NAMALWA (cell line): Measurements from ENCODE around the gene UBAC2.
"Not testable (repeated sequence)": the region's sequence is repeated elsewhere in the genome, so short reads cannot be mapped to it uniquely, and the experiment has no call there.

Experiments
- DNase-seq: peaks from one replicate; pipeline ENCODE4 v3.0.0-alpha.2; 2015; ENCODE audit warnings: low spot score

UBAC2 gene

DNA sequence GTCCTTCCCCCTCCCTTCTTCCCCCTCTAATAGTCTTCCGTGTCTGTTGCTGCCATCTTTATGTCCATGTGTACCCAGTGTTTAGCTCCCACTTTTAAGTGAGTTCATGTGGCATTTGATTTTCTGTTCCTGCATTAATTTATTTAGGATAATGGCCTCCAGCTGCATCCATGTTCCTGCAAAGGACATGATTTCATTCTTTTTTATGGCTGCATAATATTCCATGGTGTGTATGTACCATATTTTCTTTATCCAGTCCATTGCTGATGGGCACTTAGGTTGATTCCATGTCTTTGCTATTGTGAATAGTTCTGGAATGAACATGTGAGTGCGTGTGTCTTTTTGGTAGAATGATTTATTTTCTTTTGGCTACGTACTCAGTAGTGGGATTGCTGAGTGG, 48.5 kb downstream of the UBAC2 start:
- not testable (repeated sequence) for DNase-seq

DNA sequence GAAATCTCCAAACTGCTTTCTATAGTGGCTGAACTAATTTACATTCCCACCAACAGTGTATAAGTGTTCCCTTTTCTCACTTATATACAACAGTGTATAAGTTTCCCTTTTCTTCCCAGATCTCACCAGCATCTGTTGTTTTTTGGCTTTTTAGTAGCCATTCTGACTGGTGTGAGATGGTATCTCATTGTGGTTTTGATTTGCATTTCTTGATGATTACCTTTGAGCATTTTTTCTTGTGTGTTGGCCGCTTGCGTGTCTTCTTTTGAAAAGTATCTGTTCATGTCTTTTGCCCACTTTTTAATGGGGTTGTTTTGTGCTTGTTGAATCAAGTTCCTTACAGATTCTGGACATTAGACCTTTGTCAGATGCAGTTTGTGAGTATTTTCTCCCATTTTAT, 49.0 kb downstream of the UBAC2 start:
- not testable (repeated sequence) for DNase-seq

DNA sequence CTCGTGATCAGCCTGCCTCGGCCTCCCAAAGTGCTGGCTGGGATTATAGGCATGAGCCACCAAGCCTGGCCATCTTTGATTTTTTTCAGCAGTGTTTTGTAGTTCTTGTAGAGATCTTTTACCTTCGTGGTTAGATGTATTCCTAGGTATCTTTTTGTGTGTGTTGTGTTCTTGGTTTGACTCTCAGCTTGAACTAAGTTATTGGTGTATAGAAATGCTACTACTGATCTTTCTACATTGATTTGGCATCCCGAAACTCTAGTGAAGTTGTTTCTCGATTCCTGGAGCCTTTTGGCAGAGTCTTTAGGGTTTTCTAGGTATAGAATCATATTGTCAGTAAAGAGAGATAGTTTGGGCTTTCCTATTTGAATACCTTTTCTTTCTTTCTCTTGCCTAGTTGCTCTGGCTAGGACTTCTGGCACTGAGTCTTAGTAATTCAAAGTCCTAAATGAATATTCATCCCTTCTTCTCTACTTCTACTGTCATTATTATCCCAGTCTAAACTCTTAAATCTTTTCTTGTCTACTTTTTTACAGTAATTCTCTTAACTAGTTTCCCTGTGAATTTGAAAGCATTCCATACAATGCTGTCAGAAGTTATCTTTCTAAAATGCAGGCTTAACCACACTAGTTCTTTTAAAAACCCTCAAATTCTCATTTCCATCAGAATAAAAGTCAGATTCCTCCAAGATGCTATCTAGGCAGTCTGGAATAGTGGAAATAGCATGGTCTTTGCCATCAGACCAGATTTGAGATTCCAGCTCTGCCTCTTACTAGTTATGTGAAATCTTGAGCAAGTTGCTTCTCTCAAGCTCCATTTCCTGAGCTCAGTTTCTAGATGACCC, 50.5 kb downstream of the UBAC2 start:
- DNase-seq: no peak

DNA sequence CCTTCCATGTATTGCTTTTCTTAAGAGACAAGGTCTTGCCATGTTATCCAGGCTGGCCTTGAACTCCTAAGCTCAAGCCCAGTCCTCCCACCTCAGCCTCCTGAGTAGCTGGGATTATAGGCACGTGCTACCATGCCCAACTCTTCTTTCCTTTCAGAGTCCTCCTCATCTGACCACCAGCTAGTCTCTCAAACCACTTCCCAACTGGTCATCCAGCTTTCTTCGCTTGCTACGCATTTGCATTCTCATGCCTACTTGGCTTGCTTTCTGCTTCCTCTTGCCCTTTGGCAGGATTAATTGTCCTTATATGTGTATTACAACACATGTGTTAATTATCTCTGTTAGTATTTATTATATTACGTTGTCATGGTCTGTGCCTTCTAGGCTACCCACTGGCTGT, 51.3 kb downstream of the UBAC2 start:
- DNase-seq: no peak

DNA sequence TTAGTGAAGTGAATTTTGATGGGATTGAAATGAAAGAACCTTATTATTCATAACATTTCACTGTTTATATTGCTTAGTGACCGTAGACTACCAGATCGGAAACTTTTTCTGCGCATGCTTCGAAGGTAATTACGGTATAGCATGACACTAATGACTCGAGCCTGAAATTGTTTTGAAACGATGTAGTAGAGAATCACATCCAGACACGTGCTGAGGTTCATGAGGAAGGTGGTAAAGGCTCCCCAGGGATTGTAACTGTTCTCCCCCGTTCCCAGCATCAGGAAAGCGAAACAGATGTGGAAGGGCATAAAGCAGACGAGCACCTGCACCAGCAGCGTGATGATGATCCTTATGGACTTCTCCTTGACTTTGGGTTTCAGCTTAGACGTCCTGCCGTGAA, 54.2 kb downstream of the UBAC2 start:
- DNase-seq: no peak

DNA sequence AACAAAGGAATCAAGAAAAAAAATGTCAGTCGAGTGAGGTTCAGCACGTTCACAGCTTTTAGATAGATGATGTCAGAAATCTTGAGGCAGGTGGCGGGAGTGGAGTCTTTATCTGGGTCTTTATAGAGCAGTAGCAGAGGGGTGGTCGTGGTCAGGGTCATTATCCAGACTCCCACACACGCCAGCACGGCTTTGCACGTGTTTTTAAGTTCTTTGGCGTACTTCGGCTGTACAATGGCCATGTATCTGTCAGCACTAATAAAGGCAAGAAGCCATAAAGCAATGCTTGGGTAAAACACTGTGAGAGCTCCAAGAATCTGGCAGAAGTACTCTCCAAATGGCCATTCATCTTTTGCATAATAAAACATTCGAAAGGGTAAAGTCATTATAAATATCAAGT, 54.6 kb downstream of the UBAC2 start:
- no peak for DNase-seq

DNA sequence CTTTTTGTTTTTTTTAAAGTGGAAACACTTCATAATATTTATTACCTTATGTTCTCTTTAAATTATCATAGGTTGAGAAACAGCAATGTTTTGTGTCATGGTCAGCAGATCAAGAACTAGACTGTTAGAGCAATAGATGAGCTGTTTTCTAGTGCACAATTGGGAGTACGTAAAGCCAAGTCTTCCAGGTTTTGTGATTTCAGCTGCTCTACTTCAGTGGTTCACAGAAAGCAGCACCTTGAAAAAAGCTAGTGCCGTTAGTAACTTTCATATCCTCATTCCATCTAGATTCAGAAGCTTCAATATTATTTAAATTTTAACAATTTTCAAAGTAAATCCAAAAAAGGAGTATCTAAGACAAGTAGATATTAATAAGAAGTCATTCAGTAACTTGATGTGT, 55.6 kb downstream of the UBAC2 start:
- peak; percentile 81 for DNase-seq

DNA sequence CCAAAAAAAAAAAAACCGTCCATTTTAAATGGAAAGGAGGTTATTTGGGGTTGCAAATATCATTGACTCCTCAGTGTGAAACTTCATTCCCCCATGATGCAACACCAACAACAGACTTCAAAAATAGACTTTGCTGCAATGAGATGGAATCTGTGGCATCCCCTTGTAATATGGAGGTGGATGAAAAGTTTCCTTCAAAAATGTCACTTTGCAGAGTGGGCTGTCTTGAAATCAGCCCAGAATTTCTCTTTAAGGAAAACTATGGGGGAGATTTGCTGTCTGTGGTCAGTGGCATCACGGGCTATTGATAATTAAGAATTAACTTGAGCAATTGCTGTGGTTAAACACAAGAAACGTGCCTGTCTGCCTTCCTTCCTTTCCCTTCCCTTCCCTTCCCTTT, 56.1 kb downstream of the UBAC2 start:
- DNase-seq: peak; percentile 85

DNA sequence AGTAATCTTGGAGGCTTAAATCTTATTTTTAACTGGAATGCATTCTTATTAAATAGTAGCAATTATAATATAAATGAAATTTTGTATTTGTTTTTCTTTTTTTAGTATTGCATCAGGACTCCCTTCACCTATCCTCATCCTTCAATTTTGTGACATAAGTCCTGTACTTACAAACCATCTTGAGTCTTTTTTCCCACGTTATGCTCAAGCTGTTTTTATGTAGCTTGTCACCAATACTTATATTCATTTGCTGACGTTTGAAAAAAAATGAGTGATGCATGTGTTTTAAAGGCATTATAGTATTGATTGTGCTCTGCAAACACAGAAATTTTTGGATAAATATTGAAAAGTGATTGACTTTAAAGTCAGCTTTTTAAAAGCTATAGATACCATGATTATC, 56.6 kb downstream of the UBAC2 start:
- peak; percentile 63 for DNase-seq

DNA sequence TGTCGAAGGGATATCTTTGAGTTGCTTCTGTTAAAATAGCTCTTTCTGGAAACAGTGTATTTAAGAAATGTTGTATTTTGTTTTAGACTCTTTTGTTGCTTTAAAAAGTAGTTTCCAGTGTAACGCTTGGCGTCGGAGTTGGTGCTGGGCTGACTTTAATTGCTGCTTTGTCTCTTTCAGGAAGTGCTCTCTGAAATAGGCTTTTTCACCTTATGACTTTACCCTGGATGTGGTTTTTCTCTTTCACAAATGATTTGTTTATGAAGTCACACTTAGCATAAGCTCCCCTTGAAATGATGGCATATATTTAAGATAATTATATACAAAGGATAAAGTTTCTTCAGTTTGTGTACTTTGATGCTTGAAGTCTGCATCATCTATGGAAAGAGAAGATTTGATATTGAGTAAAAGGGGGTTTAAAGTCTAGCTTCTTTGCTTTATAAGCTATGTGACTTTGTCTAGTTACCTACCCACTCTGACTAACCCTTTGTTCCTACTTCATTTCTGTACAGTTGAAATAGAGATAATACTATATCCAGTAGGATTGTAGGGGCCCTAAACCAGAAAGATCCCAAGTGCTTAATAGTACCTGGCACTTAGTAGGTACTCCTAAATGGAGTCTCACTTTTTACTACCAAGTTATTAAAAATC, 57.7 kb downstream of the UBAC2 start, which contains the start of gene GPR18:
Gene GPR18 (minus strand): TSS at position 170 of the 651 bp plus-strand sequence. CDS start 2,507 bp downstream, outside the sequence.
- peak; percentile 91 for DNase-seq

DNA sequence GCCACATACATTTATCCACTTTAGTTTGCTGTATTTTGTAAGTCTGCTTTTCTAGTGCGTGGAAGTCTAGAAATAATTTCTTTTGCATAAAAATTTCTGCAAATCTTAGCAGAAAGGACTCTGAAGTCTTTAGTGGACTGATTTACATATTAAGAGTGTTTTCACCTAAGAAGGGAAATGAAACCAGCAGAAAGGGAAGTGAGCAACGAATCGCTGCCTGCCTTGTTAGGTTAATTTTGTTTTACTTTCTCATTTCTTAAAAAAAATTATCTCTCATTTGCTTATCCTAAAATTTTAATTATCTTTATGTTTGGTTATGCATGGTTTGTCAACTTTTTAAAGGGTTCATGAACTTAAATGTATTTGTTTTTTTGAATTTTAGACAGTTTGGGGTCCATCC, 58.3 kb downstream of the UBAC2 start:
- DNase-seq: peak; percentile 95

DNA sequence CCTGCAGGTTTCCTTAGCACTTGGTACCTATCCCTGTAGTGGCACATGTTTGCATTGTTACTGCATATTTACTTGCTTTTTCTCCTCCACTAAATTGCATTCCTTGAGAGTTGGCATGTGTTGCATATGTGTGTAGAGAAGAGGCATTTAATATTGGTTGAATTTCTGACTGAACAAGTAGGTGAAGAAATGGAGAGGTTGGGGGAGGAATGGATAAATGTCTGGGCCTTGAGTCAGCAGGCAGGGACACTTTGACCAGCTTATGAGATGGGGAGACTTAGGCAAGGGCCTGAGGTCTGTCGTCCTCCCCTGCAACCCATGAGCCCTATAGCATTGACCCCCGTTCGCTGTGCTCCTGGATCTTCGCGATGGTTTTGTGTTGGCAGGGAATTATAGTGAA, 59.6 kb downstream of the UBAC2 start:
- no peak for DNase-seq

DNA sequence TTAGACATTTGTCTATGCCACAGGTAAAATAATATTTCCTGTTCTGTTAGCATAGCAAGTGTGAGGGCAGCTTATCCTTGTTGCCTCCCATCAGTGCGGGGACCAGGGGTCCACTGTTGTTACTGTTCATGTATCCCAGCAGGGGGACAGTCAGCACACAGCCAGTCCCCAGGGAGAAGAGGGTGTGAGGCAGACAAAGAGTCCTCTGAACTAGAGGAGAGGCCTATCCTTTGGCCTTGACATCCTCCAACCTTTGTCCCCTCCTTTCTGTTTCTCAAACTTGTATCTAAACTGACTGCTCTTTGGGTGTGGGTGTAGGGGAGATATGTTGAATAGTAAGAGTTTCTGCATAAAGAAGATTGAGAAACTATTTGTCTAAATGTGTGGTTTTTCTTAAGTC, 60.4 kb downstream of the UBAC2 start:
- DNase-seq: peak; percentile 49

DNA sequence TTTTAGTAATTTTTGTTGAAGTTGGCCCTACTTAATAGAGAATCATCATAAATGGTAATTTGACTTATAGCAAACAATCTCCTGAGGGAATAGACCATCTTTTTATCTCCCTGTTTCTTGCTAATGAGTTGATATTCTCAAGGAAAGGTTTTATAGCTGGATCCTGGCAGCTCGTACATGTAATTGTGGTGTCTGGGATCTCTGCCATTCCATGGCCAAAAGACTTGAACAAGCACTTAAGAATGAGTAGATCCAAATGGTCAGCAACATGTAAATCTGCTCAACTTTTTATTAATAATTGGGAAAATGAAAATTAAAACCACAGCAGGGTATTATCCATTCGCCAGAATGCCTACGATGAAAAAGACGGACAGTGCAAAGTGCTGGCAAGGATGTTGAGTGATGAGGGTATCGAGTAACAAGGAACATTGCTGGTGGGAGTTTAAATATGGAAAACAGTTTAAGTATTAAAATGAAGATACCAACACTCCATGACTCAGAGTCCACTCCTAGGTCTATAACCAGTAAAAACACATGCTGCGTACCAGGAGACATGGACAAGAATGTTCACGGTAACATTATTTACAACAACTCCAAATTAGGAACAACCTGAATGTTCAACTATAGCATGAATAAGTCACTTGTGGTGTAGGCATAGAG, 62.6 kb downstream of the UBAC2 start:
- DNase-seq: no peak

DNA sequence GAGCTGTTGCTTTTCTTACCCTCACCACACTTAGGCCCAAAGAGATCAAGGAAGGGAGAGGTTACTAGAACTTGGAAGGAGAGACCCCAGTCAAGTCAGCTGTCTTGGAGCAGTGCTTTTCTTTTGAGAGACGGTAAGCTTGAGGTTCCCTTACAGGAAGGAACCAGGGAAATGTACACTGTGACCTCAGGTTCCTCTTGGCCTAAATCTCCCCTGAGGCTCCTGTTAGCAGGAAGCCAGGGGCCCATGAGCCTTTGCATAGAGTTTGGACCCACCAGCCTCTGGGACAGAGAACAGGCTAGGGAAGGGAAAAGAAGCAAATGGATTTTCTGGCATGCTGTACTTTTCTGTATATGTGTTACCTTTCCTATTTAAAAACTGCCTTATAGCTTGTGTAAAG, 63.4 kb downstream of the UBAC2 start:
- DNase-seq: peak; percentile 37

DNA sequence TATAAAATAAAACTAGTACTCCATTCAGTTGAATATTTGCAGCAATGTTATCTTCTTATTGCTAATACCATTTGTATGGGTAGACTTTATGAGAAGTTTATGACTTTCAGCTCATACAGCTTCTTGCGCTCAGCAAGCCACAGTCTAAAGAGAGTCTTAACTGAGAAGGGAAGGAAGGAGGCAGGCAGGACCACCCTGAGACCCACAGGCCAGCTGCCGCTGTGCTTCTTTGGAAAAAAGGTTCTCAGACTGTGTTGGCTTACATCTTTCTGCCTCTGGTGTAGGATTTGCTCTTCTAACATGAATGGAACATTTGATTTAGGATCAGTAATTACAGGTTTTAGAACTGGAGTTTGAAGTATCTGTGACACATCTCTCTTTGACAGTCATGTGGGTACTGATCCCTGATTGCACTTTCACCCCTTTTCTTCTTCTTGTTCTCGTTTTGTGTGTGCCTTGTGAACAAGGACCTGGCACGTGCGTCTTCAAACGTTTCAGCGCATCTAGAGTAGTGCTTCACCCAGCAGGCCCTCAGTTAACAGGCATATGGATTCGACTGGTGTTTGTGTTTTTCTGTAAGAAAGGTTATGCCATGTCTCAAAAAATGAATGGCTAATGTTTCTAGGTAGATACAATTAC, 64.6 kb downstream of the UBAC2 start:
- no peak for DNase-seq

DNA sequence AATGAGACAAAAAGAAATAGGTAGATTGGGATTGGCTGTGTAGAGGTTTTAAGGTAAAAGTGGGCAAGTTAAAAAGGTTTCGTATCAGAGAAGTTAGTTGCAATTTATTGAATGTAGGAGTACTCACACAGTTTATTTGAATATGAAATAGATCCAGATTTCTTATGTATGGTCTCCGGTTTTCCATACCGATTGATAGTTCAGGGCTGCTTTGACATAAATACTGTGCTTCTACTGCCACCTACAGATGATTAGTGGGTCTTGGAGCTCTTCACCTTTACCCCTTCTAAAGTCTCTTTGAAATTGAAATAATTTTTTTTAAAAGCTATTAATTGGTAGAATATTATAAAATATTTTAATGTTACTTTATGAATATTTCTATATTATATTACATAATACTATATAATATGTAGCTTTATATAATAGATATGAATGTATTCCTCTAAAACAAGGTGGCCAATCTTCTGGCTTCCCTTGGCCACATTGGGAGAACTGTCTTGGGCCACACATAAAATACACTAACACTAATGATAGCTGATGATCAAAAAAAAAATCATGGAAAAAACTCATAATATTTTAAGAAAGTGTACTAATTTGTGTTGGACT, 65.3 kb downstream of the UBAC2 start:
- peak; percentile 87 for DNase-seq

DNA sequence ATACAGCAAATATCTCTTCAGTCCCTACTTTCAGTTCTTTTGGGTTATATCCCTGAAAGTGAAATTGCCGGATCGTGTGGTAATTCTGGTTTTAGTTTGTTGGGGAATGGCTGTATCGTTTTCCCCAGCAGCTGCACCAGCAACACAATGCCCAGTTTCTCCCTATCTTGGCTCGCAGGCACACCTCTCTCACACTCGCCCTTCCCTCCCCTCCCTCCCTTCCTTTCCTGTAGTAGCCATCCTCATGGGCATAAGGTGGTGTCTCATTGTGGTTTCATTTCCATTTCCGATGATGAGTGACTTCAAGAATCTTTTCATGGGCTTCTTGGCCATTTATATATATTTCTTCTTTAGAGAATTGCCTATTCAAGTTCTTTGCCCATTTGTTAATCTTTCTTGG, 66.2 kb downstream of the UBAC2 start:
- no peak for DNase-seq

DNA sequence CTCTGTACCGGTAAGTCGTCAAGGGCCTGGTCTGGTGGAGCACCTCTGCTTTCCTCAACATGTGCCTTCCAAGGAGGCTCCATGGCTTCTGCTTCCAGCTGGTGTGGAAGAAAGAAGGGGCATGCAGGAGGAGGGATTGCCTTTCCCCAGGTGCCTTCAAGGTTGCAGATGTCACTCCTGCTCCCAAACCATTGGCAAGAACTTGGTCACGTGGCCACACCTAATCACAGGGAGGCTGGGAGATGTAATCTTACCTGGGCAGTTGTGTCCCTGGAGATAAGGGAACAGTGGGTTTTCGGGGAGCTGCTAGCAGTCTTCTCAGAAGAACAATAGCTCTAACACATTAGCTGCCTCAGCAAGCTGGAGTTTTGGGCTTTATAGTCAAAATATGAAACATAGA, 67.3 kb downstream of the UBAC2 start:
- DNase-seq: no peak

DNA sequence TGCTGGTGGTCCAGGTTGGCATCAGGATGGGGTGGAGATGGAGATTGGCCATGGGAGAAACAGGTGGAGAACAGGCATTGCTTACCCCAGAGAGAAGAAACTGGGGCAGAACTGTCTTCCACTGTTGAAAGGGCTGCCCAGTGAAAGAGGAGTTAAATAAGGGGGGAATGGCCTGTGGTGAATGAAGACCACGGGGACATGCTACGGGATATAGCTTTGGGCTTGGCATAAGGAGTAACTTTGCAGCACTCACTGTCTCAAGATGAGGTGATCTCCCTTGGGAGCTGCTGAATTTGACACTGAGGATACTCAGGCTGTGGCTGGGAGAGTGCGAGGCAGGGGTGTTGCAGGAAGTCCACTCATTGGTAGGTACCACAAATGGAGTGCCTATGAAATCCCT, 68.2 kb downstream of the UBAC2 start:
- DNase-seq: no peak

DNA sequence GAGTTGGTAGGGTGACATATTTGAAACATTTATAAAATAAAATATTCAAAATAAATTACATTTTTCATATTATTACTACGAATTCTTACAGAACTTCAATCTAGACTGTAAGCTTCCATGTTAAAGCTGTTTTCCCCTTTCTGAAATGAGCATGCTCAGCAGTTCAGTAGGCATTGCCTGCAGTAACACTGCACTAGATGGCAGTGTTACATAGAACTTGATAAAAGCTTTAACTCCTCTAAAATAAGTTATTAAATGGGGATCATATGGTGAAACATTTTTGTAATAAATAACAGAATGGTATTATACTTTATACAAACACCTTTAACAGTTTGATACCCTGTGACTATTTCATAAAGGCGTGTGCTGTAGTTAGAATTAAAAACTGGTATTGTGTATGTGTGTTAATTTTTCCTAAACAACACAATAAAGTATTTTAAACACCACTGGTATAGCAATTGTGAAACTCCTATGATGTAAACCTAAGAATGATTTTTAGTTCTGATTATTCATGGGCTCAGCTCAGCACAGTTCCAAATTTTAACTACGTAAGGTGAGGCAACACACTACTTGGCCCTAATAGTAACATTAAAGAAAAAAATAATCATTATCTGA, 69.1 kb downstream of the UBAC2 start:
- DNase-seq: peak; percentile 87

DNA sequence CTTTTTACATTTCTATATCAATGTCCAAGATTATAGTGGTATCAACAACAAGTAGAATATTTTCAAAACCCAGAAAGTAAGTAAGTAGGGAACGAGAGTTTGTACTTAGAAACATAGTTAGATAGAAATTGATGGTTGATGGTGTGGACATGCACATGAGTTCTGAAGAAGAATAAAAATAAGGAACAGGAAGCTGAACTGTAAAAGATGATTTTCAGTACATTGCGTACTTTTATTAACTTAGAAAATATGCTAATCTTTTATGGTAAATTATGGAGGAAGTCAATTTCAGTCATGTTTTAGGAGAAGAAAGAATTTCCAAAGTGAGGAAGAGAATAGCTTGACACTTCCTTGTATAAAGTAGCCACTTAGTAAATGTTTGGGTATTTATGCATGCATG, 69.9 kb downstream of the UBAC2 start:
- DNase-seq: peak; percentile 33
